Stimulated activated CD8-positive, alpha-beta memory T cell treated with anti-CD3 and anti-CD28 coated beads, Interleukin-4, amount 100 ng/mL, for 24 hours (primary cell): ENCODE measurements around the gene ESAM.
"Not testable (repeated sequence)": the region's sequence is repeated elsewhere in the genome, so short reads cannot be mapped to it uniquely, and the experiment has no call there.

Experiments used
- DNase-seq: peaks from one replicate; pipeline ENCODE4 v3.0.0-alpha.2; 2020; ENCODE audit warnings: low read depth

ESAM gene

DNA sequence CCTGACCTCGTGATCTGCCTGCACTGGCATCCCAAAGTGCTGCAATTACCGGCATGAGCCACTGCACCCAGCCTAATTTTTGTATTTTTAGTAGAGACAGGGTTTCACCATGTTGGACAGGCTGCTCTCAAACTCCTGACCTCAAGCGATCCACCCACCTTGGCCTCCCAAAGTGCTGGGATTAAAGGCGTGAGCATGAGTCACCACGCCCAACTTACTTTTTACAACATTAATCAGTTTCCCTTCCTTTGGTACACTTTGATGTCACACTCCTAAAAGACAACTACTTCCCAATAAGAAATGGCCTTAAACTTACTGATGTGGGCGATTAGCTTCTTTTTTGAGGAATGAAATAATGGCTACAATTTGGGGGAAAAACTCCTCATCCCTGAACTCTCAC lies 8.9 kb upstream of the ESAM start:
- DNase-seq = not testable (repeated sequence)

DNA sequence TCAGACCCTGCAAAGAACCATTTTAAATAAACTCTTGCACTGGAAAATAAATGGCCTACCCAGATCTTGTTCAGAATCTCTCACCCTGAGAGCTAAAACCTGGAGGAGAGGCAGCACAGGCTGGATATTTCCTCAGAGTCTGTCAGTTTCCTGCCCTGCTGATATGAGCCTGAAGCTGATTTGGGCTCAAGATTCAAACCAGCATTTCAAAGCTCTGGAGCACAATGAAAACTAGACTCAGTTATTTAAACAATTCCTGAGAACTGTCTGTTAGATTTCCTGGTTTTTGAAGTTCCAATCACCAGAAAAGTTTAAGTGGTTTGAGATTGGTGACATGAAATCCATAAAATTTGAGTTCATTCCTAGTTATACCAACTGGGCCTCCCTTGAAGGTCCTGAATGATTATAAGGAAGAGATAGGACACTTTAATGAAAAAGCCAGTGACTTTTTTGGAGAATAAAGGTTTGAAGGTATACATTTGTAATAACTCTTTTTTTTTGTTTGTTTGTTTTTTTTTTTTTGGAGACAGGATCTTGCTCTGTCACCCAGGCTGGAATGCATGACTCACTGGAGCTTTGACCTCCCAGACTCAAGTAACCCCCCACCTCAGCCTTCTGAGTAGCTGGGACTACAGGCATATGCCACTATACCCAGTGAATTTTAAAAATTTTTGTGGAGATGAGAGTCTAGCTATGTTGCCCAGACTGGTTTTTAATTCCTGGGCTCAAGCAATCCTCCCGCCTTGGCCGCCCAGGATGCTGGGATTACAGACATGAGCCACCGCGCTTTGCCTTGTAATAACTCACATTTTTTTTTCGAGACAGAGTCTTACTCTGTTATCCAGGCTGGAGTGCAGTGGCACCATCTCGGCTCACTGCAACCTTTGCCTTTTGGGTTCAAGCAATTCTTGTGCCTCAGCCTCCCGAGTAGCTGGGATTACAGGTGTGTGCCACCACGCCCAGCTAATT lies 8.0 kb upstream of the ESAM start:
- DNase-seq = no peak

DNA sequence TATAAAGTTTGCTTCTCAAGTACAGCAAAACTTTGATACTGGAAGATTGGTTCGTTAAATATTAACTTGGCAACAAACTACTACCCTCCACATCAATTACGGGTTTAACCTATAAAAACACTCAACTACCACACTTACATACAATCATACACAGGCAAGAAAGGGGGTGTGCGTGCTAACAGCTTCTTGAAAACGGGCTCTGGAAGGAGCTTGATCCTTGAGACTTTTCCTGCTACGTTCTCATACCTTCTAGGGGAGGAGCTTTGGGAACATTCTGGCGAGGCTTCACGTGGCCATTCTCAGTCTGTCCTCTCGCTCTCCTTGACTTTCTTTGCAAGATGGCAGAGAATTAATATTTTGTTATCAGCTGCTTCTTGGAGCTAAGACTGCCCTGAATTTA lies 6.8 kb upstream of the ESAM start:
- no peak for DNase-seq

DNA sequence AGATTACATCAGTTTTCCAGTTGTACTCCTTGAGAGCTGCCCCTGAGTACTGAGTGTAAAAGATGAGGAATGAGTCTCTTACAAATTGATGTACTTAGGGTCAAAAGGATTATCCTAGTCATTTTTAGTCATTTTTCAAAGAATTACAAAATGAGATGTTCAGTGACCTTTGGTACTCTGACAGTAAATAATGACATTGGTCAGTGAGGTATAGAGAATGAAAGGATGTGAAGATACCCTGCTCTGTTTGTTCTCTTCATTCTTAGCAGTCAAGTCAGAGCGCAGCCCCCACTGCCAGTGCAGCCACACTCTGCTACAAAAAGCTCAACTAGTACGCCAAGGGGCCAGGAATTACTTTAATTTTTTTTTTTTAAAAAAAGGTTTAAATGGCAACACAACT lies 4.1 kb upstream of the ESAM start:
- DNase-seq = no peak

DNA sequence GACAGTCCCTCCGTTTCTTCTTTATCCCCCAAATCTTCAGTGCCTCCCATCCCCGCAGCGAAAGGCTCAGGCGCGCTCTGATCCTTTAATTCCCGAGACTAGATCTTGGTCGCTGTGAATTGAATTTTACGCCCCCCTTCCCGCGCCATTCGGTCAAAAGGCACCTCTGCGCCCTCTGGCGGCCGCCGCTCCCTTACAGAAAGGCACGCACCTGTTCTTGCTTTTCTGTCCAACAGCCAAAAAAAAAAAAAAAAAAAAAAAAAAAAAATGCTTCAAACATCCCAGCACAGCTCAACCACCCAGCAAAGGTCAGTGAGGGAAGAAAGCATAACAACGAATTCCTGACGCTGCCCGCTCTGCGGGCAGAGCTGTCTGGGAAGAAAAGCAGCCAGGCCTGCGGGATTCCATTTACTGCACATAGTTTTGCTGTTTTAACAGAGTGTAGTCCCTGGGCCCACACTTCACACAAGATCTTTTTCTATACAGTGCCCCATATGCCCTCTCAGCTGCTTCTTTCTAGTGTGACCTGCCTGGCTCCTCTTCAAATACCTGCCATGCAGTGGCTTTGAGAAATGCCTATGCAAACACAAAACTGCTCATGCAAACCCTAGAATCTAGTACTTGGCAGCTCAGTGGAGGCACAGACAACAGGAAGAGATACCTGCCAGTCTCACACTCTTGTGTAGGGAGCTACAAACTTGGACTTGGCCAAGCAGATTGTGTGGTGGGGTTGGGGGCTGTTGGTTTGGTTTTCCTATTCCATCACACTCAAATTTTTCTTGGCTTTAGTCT lies 1.3 kb upstream of the ESAM start:
- DNase-seq = peak; percentile 82

DNA sequence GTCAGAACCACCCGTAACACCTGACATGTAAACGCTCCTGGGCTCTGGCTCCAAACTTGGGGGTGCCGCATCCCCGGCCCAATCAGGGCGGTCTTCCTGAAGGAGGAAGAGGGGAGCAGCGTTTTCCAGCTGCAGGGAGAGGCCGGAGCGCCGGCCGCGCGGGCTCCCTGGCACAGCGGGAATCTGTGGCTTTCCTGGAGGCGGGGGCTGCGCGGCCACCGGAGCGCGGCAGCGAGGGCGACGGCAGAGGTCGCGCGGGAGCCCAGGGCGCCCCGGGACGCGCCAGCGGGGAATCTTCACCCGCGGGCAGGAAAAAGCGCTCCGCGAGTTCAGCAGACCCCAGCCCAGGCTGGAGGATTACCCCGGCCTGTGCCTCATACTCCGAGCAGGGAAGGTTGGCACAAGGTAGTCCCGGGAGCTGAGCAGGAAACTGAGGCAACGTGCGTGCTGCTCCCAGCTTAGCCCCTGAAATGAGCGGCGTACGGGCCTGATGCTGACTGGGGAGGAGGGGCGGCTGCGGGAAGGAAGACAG lies 600 bp upstream of the ESAM start:
- no peak for DNase-seq

DNA sequence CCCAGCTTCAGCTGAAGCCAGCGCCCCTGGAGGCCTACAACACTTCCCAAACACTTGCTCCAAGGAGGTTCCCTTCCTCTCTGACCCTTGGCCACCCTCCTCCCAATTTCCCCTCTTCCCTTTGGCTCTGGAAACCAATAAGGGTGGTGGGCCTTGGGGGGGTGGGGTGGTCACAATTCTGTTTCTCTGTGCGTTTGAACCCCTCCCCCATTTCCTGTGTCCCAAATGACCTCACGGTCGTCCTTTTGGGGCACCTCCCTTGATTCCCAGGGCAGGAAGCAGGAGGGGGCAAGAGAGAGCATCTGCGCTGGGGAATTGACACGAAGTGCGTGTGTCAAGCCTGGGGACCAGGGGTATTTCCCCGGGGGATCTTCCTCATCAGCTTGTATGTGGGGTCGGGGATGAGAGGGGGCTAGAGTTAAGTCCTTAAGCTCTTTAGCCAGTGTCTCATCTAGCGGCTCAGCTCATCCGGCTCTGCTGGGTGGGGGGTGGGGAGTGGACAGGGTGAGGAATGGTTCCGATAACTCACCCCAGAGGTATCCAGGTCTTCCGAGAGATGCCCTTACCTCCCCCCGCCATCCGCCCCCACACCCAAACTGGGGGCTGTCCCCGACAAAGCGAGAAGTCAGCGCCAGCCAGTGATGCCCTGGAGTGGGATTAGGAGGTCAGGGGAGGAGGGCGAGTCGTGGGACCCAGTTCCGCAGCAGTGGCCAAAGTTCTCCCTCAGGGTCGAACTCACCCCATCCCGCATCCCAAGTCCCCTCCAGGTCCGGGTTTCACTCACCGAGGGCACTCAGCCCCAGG lies 587 bp downstream of the ESAM start:
- DNase-seq = no peak

DNA sequence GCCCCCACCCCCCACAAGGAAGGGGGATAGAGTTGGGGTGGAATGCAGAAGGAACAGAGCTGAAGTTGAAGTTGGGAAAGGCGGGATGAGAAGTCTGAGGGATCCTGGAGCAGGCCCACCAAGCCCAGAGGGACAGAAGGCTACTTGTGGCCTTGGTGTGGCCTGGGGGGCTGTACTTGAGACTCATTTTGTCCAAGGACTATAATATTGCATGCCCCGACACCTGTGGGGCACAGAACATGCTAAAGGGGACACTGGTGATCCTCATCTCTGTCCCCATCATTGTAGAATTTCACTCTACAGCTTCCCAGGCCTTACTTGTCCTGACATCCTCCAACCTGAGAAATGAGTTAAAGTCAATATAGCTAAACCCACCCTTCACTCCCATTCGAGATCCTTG lies 1.3 kb downstream of the ESAM start:
- DNase-seq = no peak

DNA sequence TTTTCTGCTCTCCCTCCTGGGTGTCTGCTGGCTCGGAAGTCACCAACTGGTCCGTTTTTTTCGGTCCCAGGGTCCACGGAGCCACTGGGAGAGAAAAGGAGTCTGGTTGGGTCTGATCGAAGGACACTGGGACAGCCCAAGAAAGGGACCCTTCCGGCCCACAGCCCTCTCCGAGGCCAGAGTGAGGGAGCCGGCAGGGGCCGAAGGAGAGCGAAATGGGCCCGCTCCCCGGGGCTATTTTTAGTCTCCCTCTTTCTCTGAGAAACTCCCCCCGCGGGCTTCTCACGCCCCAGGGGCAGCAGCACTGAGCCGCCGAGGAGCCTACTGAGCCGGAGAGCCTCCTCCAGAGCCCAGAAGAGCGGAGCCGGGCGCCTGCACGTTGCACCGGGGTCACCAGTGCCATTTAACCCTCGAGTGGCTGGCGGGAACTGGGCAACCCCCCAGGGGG lies 1.9 kb downstream of the ESAM start:
- DNase-seq = no peak

DNA sequence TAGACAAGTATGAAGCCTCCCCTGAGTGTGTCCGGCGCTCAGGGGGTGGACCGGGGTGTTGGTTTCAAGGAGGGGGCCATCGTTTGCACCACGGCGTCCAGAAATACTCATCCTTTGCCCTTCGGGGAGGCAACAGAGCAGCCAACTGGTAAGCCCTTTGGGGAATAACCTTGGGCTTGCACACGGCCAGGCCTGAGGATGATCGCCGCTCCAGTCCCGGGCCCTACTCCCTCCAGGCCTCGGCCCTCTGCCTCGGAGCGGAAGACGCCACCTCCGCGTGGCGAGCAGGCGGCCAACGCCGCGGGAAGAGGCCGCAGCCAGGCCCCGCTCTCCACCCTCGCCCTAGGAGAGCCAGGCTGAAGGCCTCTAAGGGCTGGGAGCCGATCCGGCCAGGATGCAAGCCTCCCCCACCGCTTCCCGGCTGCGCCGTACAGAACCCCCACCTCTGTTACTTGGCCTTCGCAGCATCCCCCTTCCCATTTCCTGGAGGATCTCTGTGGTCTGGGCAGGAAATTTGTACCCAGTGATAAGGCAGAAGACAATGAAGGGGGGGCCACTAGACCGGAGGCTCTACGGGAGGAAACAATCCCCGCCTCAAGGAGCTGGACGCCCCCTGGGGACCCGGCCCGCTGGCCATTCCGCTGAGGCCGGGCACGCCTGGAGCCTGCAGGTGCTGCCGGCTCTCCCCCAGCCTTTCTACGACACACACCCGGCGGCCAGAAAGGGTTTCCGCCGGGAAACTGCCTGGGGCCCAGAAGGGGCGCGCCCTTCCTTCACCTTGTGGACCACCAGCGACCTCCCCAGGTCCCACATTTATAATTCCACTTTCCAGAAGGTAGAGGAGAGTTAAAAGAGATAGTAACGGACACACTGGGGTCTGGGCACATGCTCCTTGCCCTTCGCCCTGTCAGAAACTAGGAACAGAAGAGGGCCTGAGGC lies 2.6 kb downstream of the ESAM start:
- no peak for DNase-seq

DNA sequence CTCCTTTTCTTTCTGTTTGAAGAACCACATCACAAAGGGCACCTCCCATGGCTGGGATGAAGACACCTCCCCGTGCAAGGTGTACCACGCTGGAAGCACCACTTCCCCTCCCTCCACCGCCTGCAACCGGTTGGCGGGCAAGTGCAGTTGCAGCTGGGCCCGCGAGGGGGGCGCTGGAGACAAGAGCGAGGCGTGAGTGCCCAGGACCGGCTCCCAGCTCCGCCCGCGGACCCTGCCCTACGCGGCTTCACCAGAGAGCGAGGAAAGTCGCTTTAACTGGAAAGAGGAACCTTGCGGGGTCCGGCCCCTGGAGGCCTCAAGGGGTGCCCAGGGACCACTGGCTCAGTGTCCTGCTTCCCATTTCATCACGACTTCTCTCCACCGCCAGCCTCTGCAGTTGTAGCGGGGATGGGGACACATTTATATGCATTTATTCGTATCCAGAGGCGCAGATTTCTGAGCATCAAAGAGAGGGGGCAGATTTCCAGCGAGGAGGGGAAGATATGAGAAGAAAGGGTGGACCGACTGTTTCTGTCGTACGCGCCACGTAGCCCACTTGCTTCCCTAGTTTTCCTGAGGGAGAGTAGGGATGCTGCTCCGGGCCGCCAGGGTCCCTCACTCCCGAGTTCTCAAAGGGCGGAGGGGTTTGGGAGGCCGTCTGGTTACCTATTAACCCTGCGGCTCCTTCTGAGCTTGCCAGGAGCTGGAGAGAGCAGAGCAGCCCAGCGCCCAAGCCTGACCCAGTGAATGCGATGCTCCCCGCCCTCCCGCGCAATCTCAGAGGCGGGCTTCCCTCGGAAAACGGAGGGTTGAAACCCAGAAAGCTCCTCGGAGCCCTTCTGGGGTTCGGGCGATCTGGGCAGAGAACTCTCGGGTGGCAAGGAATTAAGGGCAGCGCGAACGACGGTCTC lies 3.5 kb downstream of the ESAM start:
- DNase-seq = peak; percentile 52

DNA sequence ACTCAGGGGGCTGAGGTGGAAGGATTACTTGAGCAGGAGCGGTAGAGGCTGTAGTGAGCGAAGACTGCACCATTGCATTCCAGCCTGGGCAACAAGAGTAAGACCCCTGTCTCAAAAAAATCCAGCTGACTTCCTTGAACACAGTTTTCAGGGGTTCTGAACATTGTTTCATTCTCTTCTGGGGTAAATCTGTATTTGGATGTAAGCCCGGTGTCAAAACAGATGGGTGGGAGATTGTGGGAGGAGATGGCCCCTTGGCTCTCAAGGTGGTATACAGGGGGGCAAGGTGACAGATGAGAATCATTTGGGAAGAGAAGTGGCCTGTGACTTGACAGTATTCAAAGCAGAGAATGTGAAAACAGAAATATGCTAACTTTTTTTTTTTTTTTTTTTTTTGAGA lies 4.8 kb downstream of the ESAM start:
- no peak for DNase-seq

DNA sequence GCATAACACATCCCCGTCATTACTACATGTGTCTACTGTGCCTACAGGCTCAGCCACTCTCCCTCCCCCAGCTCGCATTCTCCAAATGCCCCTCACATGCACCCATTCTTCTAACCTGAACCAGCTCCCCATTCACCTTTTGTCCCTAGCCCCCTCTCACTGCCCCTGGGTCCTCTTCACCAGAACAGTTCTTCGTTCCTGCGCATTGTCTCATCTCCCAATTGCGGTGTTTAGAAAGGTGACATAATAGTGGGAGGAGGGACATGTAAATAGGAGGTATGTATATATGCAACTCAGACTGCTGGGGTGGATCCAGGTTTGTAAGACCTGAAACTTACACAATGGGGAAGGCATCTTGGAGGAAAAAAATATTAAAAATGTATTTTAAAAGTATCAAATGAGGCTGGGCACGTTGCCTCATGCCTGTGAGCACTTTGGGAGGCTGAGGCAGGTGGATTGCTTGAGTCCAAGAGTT lies 5.3 kb downstream of the ESAM start:
- no peak for DNase-seq

DNA sequence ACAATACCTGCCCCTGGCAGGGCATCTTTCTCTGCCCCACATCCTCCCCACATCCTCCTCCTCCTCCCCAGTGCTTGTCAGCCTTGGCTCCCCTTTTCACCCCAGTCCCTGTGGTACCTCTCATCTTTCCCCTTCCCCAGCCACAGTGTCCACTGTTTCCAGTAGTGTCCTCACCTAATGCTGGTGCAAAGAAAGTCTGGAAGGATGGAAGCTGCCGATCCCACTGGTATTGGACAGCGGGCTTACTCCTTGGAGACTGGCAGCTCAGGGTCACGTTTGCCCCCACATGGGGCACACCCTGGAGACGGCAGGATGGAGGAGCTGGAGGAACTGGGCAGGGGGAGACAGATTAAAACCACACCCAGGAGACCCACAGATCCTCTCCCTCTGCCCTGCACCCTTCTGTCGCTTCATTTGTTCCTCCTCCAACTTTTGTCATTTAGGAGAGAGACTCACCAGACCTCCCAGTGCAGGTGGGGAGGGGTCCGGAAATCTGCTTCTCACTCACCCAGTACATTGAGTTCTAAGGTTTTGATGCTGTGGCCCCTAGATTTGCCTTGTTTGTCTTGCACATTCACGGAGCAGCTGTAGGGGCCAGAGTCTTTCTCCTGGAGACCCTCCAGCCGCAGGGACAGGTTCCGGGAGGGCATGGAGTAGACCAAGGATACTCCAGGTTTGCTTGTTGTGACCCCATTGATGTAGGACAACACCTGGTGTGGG lies 5.9 kb downstream of the ESAM start:
- no peak for DNase-seq

DNA sequence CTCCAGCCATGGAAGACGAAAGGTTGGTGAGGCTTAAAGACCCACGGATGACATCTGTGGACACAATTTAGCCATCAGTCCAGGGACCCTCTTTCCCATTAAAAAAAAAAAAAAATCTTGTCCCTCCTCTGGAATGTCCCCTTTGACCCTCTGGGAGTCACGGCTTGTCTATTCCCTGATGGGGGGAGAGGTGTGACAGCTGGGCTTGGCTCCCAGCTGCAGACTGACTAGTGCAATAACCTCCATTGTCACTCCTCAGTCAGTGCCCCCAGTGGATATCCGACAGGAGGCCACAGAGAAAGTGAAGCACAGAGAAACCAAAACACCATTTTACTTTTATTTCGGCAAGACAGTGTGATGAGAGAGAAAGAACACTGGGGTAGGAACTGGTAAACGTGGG lies 7.4 kb downstream of the ESAM start:
- DNase-seq = no peak

DNA sequence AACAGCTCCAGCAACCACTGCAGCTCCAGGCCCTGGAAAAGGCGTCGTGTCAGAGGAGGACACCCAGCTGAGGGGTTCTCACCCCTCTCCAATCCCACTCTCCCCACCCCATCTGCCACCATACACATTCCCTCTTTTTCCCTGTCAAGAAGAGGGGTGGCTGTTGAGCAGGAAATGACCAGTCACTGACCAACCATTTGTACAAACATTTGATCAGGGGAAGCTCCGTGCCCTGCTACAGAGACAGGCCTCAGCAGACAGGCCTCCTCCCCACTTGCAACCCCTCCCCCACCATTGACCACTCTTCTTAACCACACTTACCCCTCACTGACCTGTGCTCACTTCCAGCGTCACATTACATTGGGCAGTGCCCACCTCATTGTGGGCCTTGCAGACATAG lies 7.8 kb downstream of the ESAM start:
- no peak for DNase-seq

DNA sequence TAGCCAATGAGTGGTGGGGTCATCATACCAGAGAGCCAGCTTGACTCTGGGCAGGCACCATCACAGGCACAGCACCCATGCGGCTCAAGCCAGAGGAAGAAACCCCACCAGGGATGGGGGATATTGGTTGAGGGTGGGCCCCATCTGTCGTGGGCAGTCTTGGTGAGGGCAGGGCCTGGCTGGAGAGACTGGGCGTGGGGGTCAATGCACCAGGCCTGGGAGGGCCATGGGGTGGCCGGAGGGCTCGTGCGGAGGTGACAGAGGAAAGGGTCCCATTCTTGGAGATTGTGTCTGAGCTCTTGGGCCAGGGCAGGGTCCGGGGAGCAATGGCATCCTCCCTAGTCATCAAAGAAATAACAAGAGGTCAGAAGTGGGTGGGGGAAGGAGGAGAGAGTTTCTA lies 8.5 kb downstream of the ESAM start:
- no peak for DNase-seq

DNA sequence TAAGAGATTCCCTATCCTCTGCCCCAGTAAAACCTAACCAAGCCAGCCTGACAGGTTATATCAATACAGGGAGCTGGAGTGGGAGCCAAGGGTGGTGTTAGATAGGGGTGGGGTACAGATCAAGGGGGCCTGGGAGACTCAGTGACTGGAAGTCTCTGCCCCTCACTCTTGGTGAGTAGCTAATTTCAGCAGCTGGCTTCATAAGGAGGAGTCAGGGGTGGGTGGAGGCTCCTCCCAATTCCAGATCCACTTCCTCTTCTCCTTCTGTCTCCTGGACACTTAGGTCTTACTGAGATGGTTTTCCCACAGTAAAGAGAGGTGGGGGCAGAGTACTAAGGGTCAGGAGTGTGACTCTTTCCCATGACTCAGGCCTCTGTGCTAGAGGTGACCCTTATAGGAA lies 8.9 kb downstream of the ESAM start:
- DNase-seq = no peak

DNA sequence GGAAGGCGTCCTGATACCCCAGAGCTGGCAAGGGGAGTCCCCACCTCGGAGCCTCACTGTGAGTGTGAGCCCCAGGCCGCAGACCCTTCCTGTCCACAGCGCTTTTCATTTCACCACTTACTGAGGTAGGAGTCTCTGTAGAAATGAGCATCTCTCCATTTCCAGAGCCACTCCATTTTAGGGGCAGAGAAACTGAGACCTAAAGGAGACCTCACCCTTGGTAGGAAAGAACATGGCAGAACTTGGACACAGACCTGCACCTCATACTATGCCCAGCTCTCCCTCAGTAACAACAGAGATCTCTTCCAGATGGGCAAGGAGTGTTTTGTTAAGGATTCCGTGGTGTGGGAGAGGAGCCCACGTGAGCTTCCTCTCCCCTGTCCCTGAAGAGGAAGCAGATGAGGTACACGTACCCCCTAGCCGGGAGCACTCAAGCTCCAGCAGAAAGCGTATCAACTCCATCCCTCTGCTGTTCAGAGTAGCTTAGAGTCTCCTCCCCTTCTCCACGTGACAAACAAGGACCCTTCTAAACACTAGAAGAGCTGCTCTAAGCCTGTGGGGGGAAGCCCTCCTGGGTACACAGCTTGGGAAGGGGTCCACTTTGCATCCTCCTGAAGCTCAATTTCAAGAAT lies 9.5 kb downstream of the ESAM start:
- no peak for DNase-seq
